ENCODE measurements around the gene XRCC1. TPM values are rescaled to one million over a fixed set of nuclear protein-coding genes. Genes with fewer than 3 reads are reported as not detected.

The XRCC1 gene
- total and polyA plus RNA-seq, 2 donors, result 23.2 to 28.2 TPM

DNA sequence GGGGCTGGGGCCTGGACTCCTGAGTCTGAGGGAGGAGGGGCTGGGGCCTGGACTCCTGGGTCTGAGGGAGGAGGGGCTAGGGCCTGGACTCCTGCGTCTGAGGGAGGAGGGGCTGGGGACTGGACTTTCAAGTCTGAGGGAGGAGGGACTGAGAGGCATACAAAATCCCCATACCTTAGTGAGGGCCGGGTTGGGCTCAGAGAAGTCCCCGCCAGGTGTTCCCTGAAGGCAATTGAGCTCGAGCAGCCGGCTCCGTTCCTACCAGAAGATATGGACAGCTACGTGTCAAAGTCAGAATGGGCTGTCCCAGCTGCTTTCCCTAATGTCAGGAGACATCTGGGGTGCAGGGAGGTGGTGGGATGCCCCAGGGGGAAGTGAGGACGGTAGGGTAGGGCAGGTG lies 80.2 kb downstream of the XRCC1 start:
- Histone ChIP-seq H3K27ac (ENCODE audit: low read depth in 1 of 2, low read length in 1 of 2) (no peak overlapping the region), H3K4me1 (ENCODE audit: control insufficient read depth in 2 of 2, insufficient read depth in 2 of 2, low read length in 2 of 2) (no peaks in the 10 kb centered on the region), H3K9me3 (ENCODE audit: control insufficient read depth in 2 of 2, insufficient read depth in 1 of 2, low read length in 1 of 2) (no peaks in the 10 kb centered on the region), H3K27me3 (ENCODE audit: control insufficient read depth in 2 of 2, insufficient read depth in 1 of 2, low read length in 1 of 2) (no peaks in the 10 kb centered on the region), H3K36me3 (ENCODE audit: control insufficient read depth in 2 of 2, insufficient read depth in 2 of 2, low read length in 1 of 2) (peaks cover 14 to 34% of the 10 kb centered on the region in 2 donors), H3K4me3 (ENCODE audit: low read length in 2 of 2) (no peak overlapping the region)
- no peak for DNase-seq (ENCODE audit: low read depth in 6 of 9, low spot score in 9 of 9)
- 96% methylated on average over 8 of the region's 8 CpGs for WGBS

Other genes with a start within 250 kb of the XRCC1 start
- 0.99 TPM for gene CD177, start 221.8 kb downstream of the XRCC1 start, total RNA-seq
- 0.80 TPM for gene CD177, start 221.8 kb downstream of the XRCC1 start, polyA plus RNA-seq
- 0.99 TPM for gene TEX101, start 160.6 kb downstream of the XRCC1 start, total RNA-seq
- gene TEX101, start 160.6 kb downstream of the XRCC1 start, polyA plus RNA-seq, result 0.18 TPM
- 3.0 TPM for gene LYPD3, start 109.9 kb downstream of the XRCC1 start, total RNA-seq
- gene LYPD3, start 109.9 kb downstream of the XRCC1 start, polyA plus RNA-seq, result 34.2 TPM
- gene PHLDB3, start 70.8 kb downstream of the XRCC1 start, total RNA-seq, result 12.0 TPM
- 37.9 TPM for gene PHLDB3, start 70.8 kb downstream of the XRCC1 start, polyA plus RNA-seq
- gene ETHE1, start 48.3 kb downstream of the XRCC1 start, total RNA-seq, result 32.3 TPM
- gene ETHE1, start 48.3 kb downstream of the XRCC1 start, polyA plus RNA-seq, result 44.8 TPM
- gene ZNF575, start 42.3 kb downstream of the XRCC1 start, total RNA-seq, result 0.38 TPM
- gene ZNF575, start 42.3 kb downstream of the XRCC1 start, polyA plus RNA-seq, result 2.5 TPM
- 16.0 TPM for gene PINLYP, start 274 bp upstream of the XRCC1 start, total RNA-seq
- gene PINLYP, start 274 bp upstream of the XRCC1 start, polyA plus RNA-seq, result 12.3 TPM
- 4.4 TPM for gene IRGQ, start 20.6 kb upstream of the XRCC1 start, total RNA-seq
- gene IRGQ, start 20.6 kb upstream of the XRCC1 start, polyA plus RNA-seq, result 7.5 TPM
- 9.7 TPM for gene ZNF576, start 21.1 kb upstream of the XRCC1 start, total RNA-seq
- gene ZNF576, start 21.1 kb upstream of the XRCC1 start, polyA plus RNA-seq, result 10.3 TPM
- gene SRRM5, start 36.6 kb upstream of the XRCC1 start, total RNA-seq, result 0.05 TPM
- 0.39 TPM for gene SRRM5, start 36.6 kb upstream of the XRCC1 start, polyA plus RNA-seq
- gene ZNF428, start 44.1 kb upstream of the XRCC1 start, total RNA-seq, result 74.3 TPM
- 54.8 TPM for gene ZNF428, start 44.1 kb upstream of the XRCC1 start, polyA plus RNA-seq
- 1.5 TPM for gene CADM4, start 64.3 kb upstream of the XRCC1 start, total RNA-seq
- gene CADM4, start 64.3 kb upstream of the XRCC1 start, polyA plus RNA-seq, result 6.5 TPM
- gene PLAUR, start 94.6 kb upstream of the XRCC1 start, total RNA-seq, result 5.3 TPM
- 15.3 TPM for gene PLAUR, start 94.6 kb upstream of the XRCC1 start, polyA plus RNA-seq
- gene IRGC, start 140.5 kb upstream of the XRCC1 start, total RNA-seq, result not detected
- gene IRGC, start 140.5 kb upstream of the XRCC1 start, polyA plus RNA-seq, result 0.02 TPM
- 16.0 TPM for gene SMG9, start 179.4 kb upstream of the XRCC1 start, total RNA-seq
- gene SMG9, start 179.4 kb upstream of the XRCC1 start, polyA plus RNA-seq, result 36.9 TPM
- gene KCNN4, start 205.4 kb upstream of the XRCC1 start, total RNA-seq, result 8.7 TPM
- 22.9 TPM for gene KCNN4, start 205.4 kb upstream of the XRCC1 start, polyA plus RNA-seq
- gene LYPD5, start 226.9 kb upstream of the XRCC1 start, total RNA-seq, result 1.7 TPM
- 3.2 TPM for gene LYPD5, start 226.9 kb upstream of the XRCC1 start, polyA plus RNA-seq